Measurements from ENCODE around the gene EPC2. TPM values are rescaled to one million over a fixed set of nuclear protein-coding genes. Genes with fewer than 3 reads are reported as not detected.

EPC2 gene
- polyA plus RNA-seq, 1 of the 3 experiments (the other 2 are of a cell fraction): 8.8 TPM

- Histone ChIP-seq H3K4me1 (ENCODE audit: control insufficient read depth in 1 of 2, insufficient read depth in 2 of 2, low read depth in 1 of 2, low read length in 1 of 2) (no peaks in the 10 kb centered on the region), H3K9ac (no peak overlapping the region), H3K4me3 (ENCODE audit: low read depth in 2 of 2, low read length in 1 of 2) (no peak overlapping the region), H3K4me2 (no peak overlapping the region), H3K36me3 (replicated peaks in 1 of 2; ENCODE audit: control insufficient read depth in 1 of 2, insufficient read depth in 2 of 2, low read length in 1 of 2) (no peaks in the 10 kb centered on the region), H2AFZ (ENCODE audit: low read depth) (no peak overlapping the region), H3K79me2 (ENCODE audit: insufficient read depth) (no peaks in the 10 kb centered on the region), H3K9me3 (no peaks in the 10 kb centered on the region), H3K27ac (ENCODE audit: low read depth in 2 of 2, low read length in 1 of 2) (no peak overlapping the region), H4K20me1 (ENCODE audit: insufficient read depth) (no peaks in the 10 kb centered on the region), H3K27me3 (ENCODE audit: insufficient read depth) (no peaks in the 10 kb centered on the region; the same call in 1 of the 2 replicates), H3F3A (replicated peaks; ENCODE audit: insufficient read depth) (no peaks in the 10 kb centered on the region), H3K9me2 (no peaks in the 10 kb centered on the region)
- POLR2A ChIA-PET: no interaction called here
- TF ChIP-seq GATA2 (CRISPR knock-in tag; IDR thresholded peaks at IDR 0.05): no peak
- TF ChIP-seq ELF1 (IDR thresholded peaks at IDR 0.05): no peak
- TF ChIP-seq FOSL2 (IDR thresholded peaks at IDR 0.05; ENCODE audit: borderline replicate concordance, low read depth): no peak
- TF ChIP-seq EZH2phosphoT487 (IDR thresholded peaks at IDR 0.05; ENCODE audit: borderline replicate concordance, low read depth): no peak
- TF ChIP-seq MXI1 (IDR thresholded peaks at IDR 0.05; ENCODE audit: low read depth, low read length): no peak
- CTCF ChIA-PET: no interaction called here
- 22% methylated on average over 4 of the region's 4 CpGs for WGBS (ENCODE audit: low lambda C conversion rate)
- no peak for DNase-seq
Observed at GRCh38 chr2:148599109-148599991, 45.2 kb upstream of the EPC2 start.

DNA sequence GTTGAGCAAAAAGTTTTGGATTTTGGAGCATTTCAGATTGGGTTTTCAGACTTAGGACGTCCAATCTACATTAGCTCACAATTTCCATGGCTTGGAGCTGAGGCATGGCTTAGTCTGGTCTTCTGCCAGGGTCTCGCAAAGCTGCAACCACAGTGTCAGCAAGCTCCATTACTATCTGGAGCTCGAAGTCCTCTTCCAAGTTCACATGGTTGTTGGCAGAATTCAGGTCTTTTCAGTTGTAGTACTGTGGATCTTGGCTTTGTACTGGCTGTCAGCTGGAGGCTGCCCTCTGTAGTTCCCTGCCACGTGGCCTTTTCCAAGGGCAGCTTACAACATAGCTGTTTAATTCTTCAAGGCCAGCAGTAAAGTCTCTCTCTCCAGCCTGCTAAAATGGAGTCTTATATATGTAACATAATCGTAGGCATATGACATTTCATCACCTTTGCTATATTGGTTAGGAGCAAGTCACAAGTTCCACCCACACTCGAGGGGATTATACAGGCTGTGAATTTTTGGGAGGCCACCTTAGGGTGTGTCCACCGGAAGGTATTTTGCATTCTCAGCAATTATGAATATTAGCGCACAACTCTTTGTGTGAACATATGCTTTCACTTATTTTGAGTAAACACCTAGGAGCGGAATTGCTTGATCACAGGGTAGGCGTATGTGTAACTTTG is 41.5 kb upstream of the EPC2 start:
- H2AFZ ChIP-seq (ENCODE audit: low read depth): no peak overlapping the region
- WGBS (ENCODE audit: low lambda C conversion rate): 32% methylated on average over 10 of the region's 10 CpGs
- no peak for DNase-seq
- H3K4me3 ChIP-seq (ENCODE audit: low read depth in 2 of 2, low read length in 1 of 2): no peak overlapping the region
- no peaks in the 10 kb centered on the region; the same call in 1 of the 2 replicates for H3K27me3 ChIP-seq (ENCODE audit: insufficient read depth)
- H3K27ac ChIP-seq (ENCODE audit: low read depth in 2 of 2, low read length in 1 of 2): no peak overlapping the region
- no peaks in the 10 kb centered on the region for H3K4me1 ChIP-seq (ENCODE audit: control insufficient read depth in 1 of 2, insufficient read depth in 2 of 2, low read depth in 1 of 2, low read length in 1 of 2)
- ChIA-PET CTCF (no interaction called here), POLR2A (no interaction called here)
- no peaks in the 10 kb centered on the region for H3K9me3 ChIP-seq
- no peak overlapping the region for H3K9ac ChIP-seq
- H3K79me2 ChIP-seq (ENCODE audit: insufficient read depth): no peaks in the 10 kb centered on the region
- no peaks in the 10 kb centered on the region for H3K9me2 ChIP-seq
- H3K36me3 ChIP-seq (replicated peaks in 1 of 2; ENCODE audit: control insufficient read depth in 1 of 2, insufficient read depth in 2 of 2, low read length in 1 of 2): no peaks in the 10 kb centered on the region
- no peaks in the 10 kb centered on the region for H3F3A ChIP-seq (replicated peaks; ENCODE audit: insufficient read depth)
- no peak overlapping the region for H3K4me2 ChIP-seq
- TF ChIP-seq NRF1 (IDR thresholded peaks at IDR 0.05; ENCODE audit: low read depth, low read length) (no peak), TCF12 (IDR thresholded peaks at IDR 0.05) (no peak), MEF2A (IDR thresholded peaks at IDR 0.05; ENCODE audit: borderline replicate concordance, low read depth) (no peak), FOXM1 (IDR thresholded peaks at IDR 0.05; ENCODE audit: low read depth) (no peak), RAD21 (IDR thresholded peaks at IDR 0.05; ENCODE audit: low read length) (no peak), SMC3 (IDR thresholded peaks at IDR 0.05; ENCODE audit: low read depth, low read length) (no peak), CHD2 (IDR thresholded peaks at IDR 0.05; ENCODE audit: low read length, partially characterized antibody) (no peak), FOXJ3 (CRISPR knock-in tag; IDR thresholded peaks at IDR 0.05) (no peak), GATA2 (CRISPR knock-in tag; IDR thresholded peaks at IDR 0.05) (no peak), EZH2phosphoT487 (IDR thresholded peaks at IDR 0.05; ENCODE audit: borderline replicate concordance, low read depth) (no peak)
- TF ChIP-seq, protein P1, sequence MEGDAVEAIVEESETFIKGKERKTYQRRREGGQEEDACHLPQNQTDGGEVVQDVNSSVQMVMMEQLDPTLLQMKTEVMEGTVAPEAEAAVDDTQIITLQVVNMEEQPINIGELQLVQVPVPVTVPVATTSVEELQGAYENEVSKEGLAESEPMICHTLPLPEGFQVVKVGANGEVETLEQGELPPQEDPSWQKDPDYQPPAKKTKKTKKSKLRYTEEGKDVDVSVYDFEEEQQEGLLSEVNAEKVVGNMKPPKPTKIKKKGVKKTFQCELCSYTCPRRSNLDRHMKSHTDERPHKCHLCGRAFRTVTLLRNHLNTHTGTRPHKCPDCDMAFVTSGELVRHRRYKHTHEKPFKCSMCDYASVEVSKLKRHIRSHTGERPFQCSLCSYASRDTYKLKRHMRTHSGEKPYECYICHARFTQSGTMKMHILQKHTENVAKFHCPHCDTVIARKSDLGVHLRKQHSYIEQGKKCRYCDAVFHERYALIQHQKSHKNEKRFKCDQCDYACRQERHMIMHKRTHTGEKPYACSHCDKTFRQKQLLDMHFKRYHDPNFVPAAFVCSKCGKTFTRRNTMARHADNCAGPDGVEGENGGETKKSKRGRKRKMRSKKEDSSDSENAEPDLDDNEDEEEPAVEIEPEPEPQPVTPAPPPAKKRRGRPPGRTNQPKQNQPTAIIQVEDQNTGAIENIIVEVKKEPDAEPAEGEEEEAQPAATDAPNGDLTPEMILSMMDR (IDR thresholded peaks at IDR 0.05): no peak
- TF ChIP-seq, protein P2, sequence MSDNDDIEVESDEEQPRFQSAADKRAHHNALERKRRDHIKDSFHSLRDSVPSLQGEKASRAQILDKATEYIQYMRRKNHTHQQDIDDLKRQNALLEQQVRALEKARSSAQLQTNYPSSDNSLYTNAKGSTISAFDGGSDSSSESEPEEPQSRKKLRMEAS (IDR thresholded peaks at IDR 0.05; ENCODE audit: low read depth): no peak
- H4K20me1 ChIP-seq (ENCODE audit: insufficient read depth): no peaks in the 10 kb centered on the region
